WTC11 (cell line): ENCODE measurements around the gene CGREF1. TPM values are rescaled to one million over a fixed set of nuclear protein-coding genes. Genes with fewer than 3 reads are reported as not detected.

Source experiments
- ATAC-seq: fragments of 200-7000 bp; cut with Tn5 transposase; 2 replicates; pipeline ENCODE4 v1.10.0; 2021; ENCODE audit warnings: mild to moderate bottlenecking, moderate library complexity
- CTCF ChIA-PET: fragments of 300-600 bp; sonication (Branson Sonifier 250); formaldehyde crosslinking; loops from one replicate; lab custom pipeline; 2021; ENCODE audit warnings: antibody characterized with exemption; lab: Charles Lee
- POLR2A ChIA-PET: fragments of 350-600 bp; sonication (Branson Sonifier 250); formaldehyde crosslinking; loops from one replicate; lab custom pipeline; 2021; ENCODE audit warnings: antibody characterized with exemption; lab: Charles Lee
- DNase-seq: peaks from one replicate; pipeline ENCODE4 v3.0.0; 2021; ENCODE audit warnings: low spot score
- H3K27ac Mint-ChIP-seq: 2 replicates; pipeline ENCODE4 v1.8.0; 2021; ENCODE audit warnings: mixed read lengths
- H3K27me3 Mint-ChIP-seq: 2 replicates; pipeline ENCODE4 v1.8.0; 2021; ENCODE audit warnings: low read depth, mild to moderate bottlenecking, moderate library complexity, mixed read lengths
- H3K36me3 Mint-ChIP-seq: 2 replicates; pipeline ENCODE4 v1.8.0; 2021; ENCODE audit warnings: mixed read lengths
- H3K4me1 Mint-ChIP-seq: 2 replicates; pipeline ENCODE4 v1.8.0; 2022; ENCODE audit warnings: mixed read lengths
- H3K4me3 Mint-ChIP-seq: 2 replicates; pipeline ENCODE4 v1.8.0; 2021; ENCODE audit warnings: mild to moderate bottlenecking, moderate library complexity, mixed read lengths
- H3K9me3 Mint-ChIP-seq: 2 replicates; pipeline ENCODE4 v1.8.0; 2021; ENCODE audit warnings: mixed read lengths
- CREM ChIP-seq: sonication (generic); formaldehyde crosslinking; IDR thresholded peaks from 2 replicates; pipeline ENCODE4 v1.8.1; 2022; ENCODE audit warnings: mild to moderate bottlenecking, missing genetic modification reagents, moderate library complexity
- FOXK1 ChIP-seq: sonication (generic); formaldehyde crosslinking; IDR thresholded peaks from 2 replicates; pipeline ENCODE4 v1.8.0; 2022; ENCODE audit warnings: mild to moderate bottlenecking, moderate library complexity, missing genetic modification reagents
- JUN ChIP-seq: sonication (generic); formaldehyde crosslinking; IDR thresholded peaks from 2 replicates; pipeline ENCODE4 v1.8.0; 2023; ENCODE audit warnings: mild to moderate bottlenecking, missing genetic modification reagents
- KAT7 ChIP-seq: sonication (generic); formaldehyde crosslinking; IDR thresholded peaks from 2 replicates; pipeline ENCODE4 v1.8.1; 2023; ENCODE audit warnings: missing genetic modification reagents, mild to moderate bottlenecking, borderline replicate concordance
- MXD4 ChIP-seq: fragments of 250-450 bp; sonication (Bioruptor Pico); IDR thresholded peaks from 2 replicates; pipeline ENCODE4 v1.8.0; 2021; ENCODE audit warnings: mild to moderate bottlenecking, moderate library complexity, borderline replicate concordance
- OVOL2 ChIP-seq: fragments of 250-450 bp; sonication (Bioruptor Pico); IDR thresholded peaks from 2 replicates; pipeline ENCODE4 v1.9.0; 2021; ENCODE audit warnings: mild to moderate bottlenecking, borderline replicate concordance
- SMAD3 ChIP-seq: sonication (generic); formaldehyde crosslinking; IDR thresholded peaks from 2 replicates; pipeline ENCODE4 v1.8.0; 2022; ENCODE audit warnings: missing genetic modification reagents, mild to moderate bottlenecking, borderline replicate concordance
- SMAD4 ChIP-seq: sonication (generic); formaldehyde crosslinking; IDR thresholded peaks from 2 replicates; pipeline ENCODE4 v1.8.0; 2022; ENCODE audit warnings: mild to moderate bottlenecking, missing genetic modification reagents
- ZNF138 ChIP-seq: sonication (generic); formaldehyde crosslinking; conservative IDR thresholded peaks from 2 replicates; pipeline ENCODE4 v1.8.1; 2022; ENCODE audit warnings: mild to moderate bottlenecking, moderate library complexity, missing genetic modification reagents
- ZNF263 ChIP-seq: sonication (generic); formaldehyde crosslinking; IDR thresholded peaks from 2 replicates; pipeline ENCODE4 v1.8.1; 2022; ENCODE audit warnings: low read depth, mild to moderate bottlenecking, moderate library complexity, missing genetic modification reagents
- ZNF396 ChIP-seq: fragments of 250-450 bp; sonication (Bioruptor Pico); IDR thresholded peaks from 2 replicates; pipeline ENCODE4 v1.8.0; 2021; ENCODE audit warnings: mild to moderate bottlenecking, moderate library complexity, borderline replicate concordance
- ZNF671 ChIP-seq: fragments of 250-450 bp; sonication (Bioruptor Pico); IDR thresholded peaks from 2 replicates; pipeline ENCODE4 v1.8.0; 2021; ENCODE audit warnings: mild to moderate bottlenecking
- total RNA-seq: library from RNA; stranded (reverse); gene quantifications from 3 replicates; pipeline ENCODE4 v1.2.3, GENCODE V29; 2021
- TF ChIP-seq, protein P1 (sequence below): sonication (generic); formaldehyde crosslinking; conservative IDR thresholded peaks from 2 replicates; pipeline ENCODE4 v1.8.1; 2023; ENCODE audit warnings: mild to moderate bottlenecking, low read depth, missing genetic modification reagents, moderate library complexity
- TF ChIP-seq, protein P2 (sequence below): sonication (generic); formaldehyde crosslinking; IDR thresholded peaks from 2 replicates; pipeline ENCODE4 v1.8.1; 2023; ENCODE audit warnings: mild to moderate bottlenecking, missing genetic modification reagents
- TF ChIP-seq, protein P3 (sequence below): sonication (generic); formaldehyde crosslinking; IDR thresholded peaks from 2 replicates; pipeline ENCODE4 v1.8.1; 2023; ENCODE audit warnings: mild to moderate bottlenecking, missing genetic modification reagents, moderate library complexity
- TF ChIP-seq, protein P4 (sequence below): fragments of 250-450 bp; sonication (Bioruptor Pico); IDR thresholded peaks from 2 replicates; pipeline ENCODE4 v1.9.0; 2021; ENCODE audit warnings: mild to moderate bottlenecking
- TF ChIP-seq, protein P5 (sequence below): sonication (generic); formaldehyde crosslinking; IDR thresholded peaks from 2 replicates; pipeline ENCODE4 v1.8.1; 2023; ENCODE audit warnings: mild to moderate bottlenecking, missing genetic modification reagents, borderline replicate concordance
- TF ChIP-seq, protein P6 (sequence below): sonication (generic); formaldehyde crosslinking; IDR thresholded peaks from 2 replicates; pipeline ENCODE4 v1.8.0; 2022; ENCODE audit warnings: missing genetic modification reagents

CGREF1 gene
- total RNA-seq, 1 experiment from 2014 or later: 3.5 TPM

DNA sequence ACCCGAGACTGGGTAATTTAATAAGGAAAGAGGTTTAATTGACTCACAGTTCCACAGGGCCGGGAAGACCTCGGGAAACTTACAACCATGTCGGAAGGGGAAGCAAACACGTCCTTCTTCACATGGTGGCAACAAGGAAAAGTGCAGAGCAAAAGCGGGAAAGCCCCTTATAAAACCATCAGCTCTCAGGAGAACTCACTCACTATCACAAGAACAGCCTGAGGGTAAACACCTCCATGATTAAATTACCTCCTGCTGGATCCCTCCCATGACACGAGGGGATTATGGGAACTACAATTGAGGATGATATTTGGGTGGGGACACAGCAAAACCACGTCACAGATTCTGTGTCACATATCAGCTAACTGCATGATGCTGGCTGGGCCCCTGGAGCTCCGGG lies 41.3 kb upstream of the CGREF1 start:
- no peaks in the 10 kb centered on the region for H3K27me3 Mint-ChIP-seq
- ChIA-PET CTCF (interaction anchor here (1.6 to 6.6 kb wide), 3 partner anchors 10 to 32 kb away, joined by 12 to 43 read pairs (median 16); no protein-coding TSS in a partner anchor), POLR2A (no interaction called here)
- peaks cover 6% of the 10 kb centered on the region for H3K9me3 Mint-ChIP-seq
- no peak overlapping the region for H3K4me3 Mint-ChIP-seq
- no peak overlapping the region for H3K27ac Mint-ChIP-seq
- ATAC-seq (no peak), DNase-seq (no peak)
- peaks cover 5% of the 10 kb centered on the region; the same call in 1 of the 2 replicates for H3K36me3 Mint-ChIP-seq
- H3K4me1 Mint-ChIP-seq: peaks cover 4% of the 10 kb centered on the region
- TF ChIP-seq FOXK1 (CRISPR knock-in tag) (no peak), ZNF671 (no peak), OVOL2 (CRISPR knock-in tag) (no peak), ZNF396 (CRISPR knock-in tag) (no peak), KAT7 (no peak), CREM (CRISPR knock-in tag) (no peak), MXD4 (CRISPR knock-in tag) (no peak), ZNF263 (CRISPR knock-in tag) (no peak), ZNF138 (no peak), SMAD3 (CRISPR knock-in tag) (no peak), SMAD4 (CRISPR knock-in tag) (no peak), JUN (CRISPR knock-in tag) (no peak)
- TF ChIP-seq, protein P1, sequence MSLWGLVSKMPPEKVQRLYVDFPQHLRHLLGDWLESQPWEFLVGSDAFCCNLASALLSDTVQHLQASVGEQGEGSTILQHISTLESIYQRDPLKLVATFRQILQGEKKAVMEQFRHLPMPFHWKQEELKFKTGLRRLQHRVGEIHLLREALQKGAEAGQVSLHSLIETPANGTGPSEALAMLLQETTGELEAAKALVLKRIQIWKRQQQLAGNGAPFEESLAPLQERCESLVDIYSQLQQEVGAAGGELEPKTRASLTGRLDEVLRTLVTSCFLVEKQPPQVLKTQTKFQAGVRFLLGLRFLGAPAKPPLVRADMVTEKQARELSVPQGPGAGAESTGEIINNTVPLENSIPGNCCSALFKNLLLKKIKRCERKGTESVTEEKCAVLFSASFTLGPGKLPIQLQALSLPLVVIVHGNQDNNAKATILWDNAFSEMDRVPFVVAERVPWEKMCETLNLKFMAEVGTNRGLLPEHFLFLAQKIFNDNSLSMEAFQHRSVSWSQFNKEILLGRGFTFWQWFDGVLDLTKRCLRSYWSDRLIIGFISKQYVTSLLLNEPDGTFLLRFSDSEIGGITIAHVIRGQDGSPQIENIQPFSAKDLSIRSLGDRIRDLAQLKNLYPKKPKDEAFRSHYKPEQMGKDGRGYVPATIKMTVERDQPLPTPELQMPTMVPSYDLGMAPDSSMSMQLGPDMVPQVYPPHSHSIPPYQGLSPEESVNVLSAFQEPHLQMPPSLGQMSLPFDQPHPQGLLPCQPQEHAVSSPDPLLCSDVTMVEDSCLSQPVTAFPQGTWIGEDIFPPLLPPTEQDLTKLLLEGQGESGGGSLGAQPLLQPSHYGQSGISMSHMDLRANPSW: no peak
- TF ChIP-seq, protein P2, sequence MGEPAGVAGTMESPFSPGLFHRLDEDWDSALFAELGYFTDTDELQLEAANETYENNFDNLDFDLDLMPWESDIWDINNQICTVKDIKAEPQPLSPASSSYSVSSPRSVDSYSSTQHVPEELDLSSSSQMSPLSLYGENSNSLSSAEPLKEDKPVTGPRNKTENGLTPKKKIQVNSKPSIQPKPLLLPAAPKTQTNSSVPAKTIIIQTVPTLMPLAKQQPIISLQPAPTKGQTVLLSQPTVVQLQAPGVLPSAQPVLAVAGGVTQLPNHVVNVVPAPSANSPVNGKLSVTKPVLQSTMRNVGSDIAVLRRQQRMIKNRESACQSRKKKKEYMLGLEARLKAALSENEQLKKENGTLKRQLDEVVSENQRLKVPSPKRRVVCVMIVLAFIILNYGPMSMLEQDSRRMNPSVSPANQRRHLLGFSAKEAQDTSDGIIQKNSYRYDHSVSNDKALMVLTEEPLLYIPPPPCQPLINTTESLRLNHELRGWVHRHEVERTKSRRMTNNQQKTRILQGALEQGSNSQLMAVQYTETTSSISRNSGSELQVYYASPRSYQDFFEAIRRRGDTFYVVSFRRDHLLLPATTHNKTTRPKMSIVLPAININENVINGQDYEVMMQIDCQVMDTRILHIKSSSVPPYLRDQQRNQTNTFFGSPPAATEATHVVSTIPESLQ: no peak
- TF ChIP-seq, protein P3, sequence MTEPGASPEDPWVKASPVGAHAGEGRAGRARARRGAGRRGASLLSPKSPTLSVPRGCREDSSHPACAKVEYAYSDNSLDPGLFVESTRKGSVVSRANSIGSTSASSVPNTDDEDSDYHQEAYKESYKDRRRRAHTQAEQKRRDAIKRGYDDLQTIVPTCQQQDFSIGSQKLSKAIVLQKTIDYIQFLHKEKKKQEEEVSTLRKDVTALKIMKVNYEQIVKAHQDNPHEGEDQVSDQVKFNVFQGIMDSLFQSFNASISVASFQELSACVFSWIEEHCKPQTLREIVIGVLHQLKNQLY: no peak
- TF ChIP-seq, protein P4, sequence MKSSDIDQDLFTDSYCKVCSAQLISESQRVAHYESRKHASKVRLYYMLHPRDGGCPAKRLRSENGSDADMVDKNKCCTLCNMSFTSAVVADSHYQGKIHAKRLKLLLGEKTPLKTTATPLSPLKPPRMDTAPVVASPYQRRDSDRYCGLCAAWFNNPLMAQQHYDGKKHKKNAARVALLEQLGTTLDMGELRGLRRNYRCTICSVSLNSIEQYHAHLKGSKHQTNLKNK: no peak
- TF ChIP-seq, protein P5, sequence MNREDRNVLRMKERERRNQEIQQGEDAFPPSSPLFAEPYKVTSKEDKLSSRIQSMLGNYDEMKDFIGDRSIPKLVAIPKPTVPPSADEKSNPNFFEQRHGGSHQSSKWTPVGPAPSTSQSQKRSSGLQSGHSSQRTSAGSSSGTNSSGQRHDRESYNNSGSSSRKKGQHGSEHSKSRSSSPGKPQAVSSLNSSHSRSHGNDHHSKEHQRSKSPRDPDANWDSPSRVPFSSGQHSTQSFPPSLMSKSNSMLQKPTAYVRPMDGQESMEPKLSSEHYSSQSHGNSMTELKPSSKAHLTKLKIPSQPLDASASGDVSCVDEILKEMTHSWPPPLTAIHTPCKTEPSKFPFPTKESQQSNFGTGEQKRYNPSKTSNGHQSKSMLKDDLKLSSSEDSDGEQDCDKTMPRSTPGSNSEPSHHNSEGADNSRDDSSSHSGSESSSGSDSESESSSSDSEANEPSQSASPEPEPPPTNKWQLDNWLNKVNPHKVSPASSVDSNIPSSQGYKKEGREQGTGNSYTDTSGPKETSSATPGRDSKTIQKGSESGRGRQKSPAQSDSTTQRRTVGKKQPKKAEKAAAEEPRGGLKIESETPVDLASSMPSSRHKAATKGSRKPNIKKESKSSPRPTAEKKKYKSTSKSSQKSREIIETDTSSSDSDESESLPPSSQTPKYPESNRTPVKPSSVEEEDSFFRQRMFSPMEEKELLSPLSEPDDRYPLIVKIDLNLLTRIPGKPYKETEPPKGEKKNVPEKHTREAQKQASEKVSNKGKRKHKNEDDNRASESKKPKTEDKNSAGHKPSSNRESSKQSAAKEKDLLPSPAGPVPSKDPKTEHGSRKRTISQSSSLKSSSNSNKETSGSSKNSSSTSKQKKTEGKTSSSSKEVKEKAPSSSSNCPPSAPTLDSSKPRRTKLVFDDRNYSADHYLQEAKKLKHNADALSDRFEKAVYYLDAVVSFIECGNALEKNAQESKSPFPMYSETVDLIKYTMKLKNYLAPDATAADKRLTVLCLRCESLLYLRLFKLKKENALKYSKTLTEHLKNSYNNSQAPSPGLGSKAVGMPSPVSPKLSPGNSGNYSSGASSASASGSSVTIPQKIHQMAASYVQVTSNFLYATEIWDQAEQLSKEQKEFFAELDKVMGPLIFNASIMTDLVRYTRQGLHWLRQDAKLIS: no peak
- TF ChIP-seq, protein P6, sequence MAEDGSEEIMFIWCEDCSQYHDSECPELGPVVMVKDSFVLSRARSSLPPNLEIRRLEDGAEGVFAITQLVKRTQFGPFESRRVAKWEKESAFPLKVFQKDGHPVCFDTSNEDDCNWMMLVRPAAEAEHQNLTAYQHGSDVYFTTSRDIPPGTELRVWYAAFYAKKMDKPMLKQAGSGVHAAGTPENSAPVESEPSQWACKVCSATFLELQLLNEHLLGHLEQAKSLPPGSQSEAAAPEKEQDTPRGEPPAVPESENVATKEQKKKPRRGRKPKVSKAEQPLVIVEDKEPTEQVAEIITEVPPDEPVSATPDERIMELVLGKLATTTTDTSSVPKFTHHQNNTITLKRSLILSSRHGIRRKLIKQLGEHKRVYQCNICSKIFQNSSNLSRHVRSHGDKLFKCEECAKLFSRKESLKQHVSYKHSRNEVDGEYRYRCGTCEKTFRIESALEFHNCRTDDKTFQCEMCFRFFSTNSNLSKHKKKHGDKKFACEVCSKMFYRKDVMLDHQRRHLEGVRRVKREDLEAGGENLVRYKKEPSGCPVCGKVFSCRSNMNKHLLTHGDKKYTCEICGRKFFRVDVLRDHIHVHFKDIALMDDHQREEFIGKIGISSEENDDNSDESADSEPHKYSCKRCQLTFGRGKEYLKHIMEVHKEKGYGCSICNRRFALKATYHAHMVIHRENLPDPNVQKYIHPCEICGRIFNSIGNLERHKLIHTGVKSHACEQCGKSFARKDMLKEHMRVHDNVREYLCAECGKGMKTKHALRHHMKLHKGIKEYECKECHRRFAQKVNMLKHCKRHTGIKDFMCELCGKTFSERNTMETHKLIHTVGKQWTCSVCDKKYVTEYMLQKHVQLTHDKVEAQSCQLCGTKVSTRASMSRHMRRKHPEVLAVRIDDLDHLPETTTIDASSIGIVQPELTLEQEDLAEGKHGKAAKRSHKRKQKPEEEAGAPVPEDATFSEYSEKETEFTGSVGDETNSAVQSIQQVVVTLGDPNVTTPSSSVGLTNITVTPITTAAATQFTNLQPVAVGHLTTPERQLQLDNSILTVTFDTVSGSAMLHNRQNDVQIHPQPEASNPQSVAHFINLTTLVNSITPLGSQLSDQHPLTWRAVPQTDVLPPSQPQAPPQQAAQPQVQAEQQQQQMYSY (CRISPR knock-in tag): no peak
